ENCODE measurements around the gene TAPBPL. TPM values are rescaled to one million over a fixed set of nuclear protein-coding genes. Genes with fewer than 3 reads are reported as not detected.

Gene TAPBPL
- total and polyA plus RNA-seq, 3 experiments from 2014 or later, result 29.1 to 131 (median 32.0) TPM

DNA sequence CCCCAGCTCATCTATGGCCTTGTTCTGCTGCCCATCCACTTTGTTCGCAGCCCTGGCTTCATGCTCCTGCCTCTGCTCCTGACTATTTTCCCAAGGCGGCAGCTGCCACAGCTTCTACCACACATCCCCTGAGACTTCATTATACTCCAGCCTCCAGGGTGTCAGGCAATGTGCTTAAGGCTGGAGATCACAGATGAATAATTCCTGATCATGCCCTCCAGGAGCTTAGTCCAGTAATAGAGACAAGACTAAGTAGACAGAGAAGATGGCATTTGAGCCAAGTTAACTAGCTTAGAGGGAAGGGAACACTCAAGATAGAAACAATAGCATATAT is 7.1 kb downstream of the TAPBPL start:
- peak overlapping the region in 3 of 7 donors; percentile 5 to 37 (median 35) for H3K4me3 Mint-ChIP-seq
- no peak overlapping the region for H3K4me3 ChIP-seq (ENCODE audit: low read length)
- H3K4me1 Mint-ChIP-seq, result peaks cover 72 to 83% (median 78%) of the 10 kb centered on the region in 3 donors
- CTCF ChIA-PET, result interaction anchor here (0.9 to 10.1 kb wide), 6 partner anchors 10 to 79 kb away, joined by 3 to 179 read pairs (median 4); partner anchors contain the start of genes CD27, TAPBPL and VAMP1
- DNase-seq, result no peak
- H3K4me1 ChIP-seq (ENCODE audit: insufficient read depth, low read length), result peaks cover 73% of the 10 kb centered on the region
- POLR2A ChIA-PET, result interaction anchor here (0.6 to 8.3 kb wide), 6 partner anchors 9 to 35 kb away, joined by 3 to 109 read pairs (median 4); partner anchors contain the start of genes CD27, TAPBPL and VAMP1
- peaks cover 22 to 84% (median 40%) of the 10 kb centered on the region in 3 donors for H3K36me3 Mint-ChIP-seq
- peaks cover 0 to 2% of the 10 kb centered on the region in 2 donors for H3K27me3 Mint-ChIP-seq
- H3K27ac Mint-ChIP-seq, result peak overlapping the region; percentile 84 to 97 (median 89)
- H3K27me3 ChIP-seq (ENCODE audit: insufficient read depth, low read length, poor library complexity, severe bottlenecking), result no peaks in the 10 kb centered on the region
- no peak overlapping the region for H3K27ac ChIP-seq (ENCODE audit: low read depth, low read length)
- H3K9me3 Mint-ChIP-seq, result no peaks in the 10 kb centered on the region
- no peaks in the 10 kb centered on the region for H3K9me3 ChIP-seq (ENCODE audit: low read length)
- H3K36me3 ChIP-seq (ENCODE audit: insufficient read depth, low read length), result peaks cover 38% of the 10 kb centered on the region

GRCh38 chr12:6460751-6461371 is 9.0 kb downstream of the TAPBPL start:
- CTCF ChIA-PET, result interaction anchor here (1.1 to 10.1 kb wide), 9 partner anchors 9 to 138 kb away, joined by 3 to 179 read pairs (median 14); partner anchors contain the start of genes CD27, GAPDH, TAPBPL and VAMP1
- DNase-seq, result peak in 3 of 5 donors; percentile 17 to 61 (median 51)
- H3K4me1 ChIP-seq (ENCODE audit: insufficient read depth, low read length), result peaks cover 81% of the 10 kb centered on the region

GRCh38 chr12:6461401-6462233 is 9.8 kb downstream of the TAPBPL start:
- peaks cover 75 to 89% (median 83%) of the 10 kb centered on the region in 3 donors for H3K4me1 Mint-ChIP-seq
- peaks cover 0 to 2% of the 10 kb centered on the region in 2 donors for H3K27me3 Mint-ChIP-seq
- H3K4me3 Mint-ChIP-seq, result peak overlapping the region; percentile 71 to 89 (median 83)
- H3K9me3 Mint-ChIP-seq, result no peaks in the 10 kb centered on the region
- Histone ChIP-seq H3K9me3 (ENCODE audit: low read length) (no peaks in the 10 kb centered on the region), H3K27ac (ENCODE audit: low read depth, low read length) (peak overlapping the region; percentile 79), H3K4me1 (ENCODE audit: insufficient read depth, low read length) (peaks cover 88% of the 10 kb centered on the region), H3K4me3 (ENCODE audit: low read length) (peak overlapping the region; percentile 46), H3K36me3 (ENCODE audit: insufficient read depth, low read length) (peaks cover 55% of the 10 kb centered on the region), H3K27me3 (ENCODE audit: insufficient read depth, low read length, poor library complexity, severe bottlenecking) (no peaks in the 10 kb centered on the region)
- peak; percentile 74 to 93 (median 87) for DNase-seq
- CTCF ChIA-PET, result interaction anchor here (0.8 to 10.1 kb wide), 12 partner anchors 9 to 138 kb away, joined by 3 to 179 read pairs (median 6); partner anchors contain the start of genes CD27, GAPDH, TAPBPL and VAMP1
- peaks cover 31 to 91% (median 42%) of the 10 kb centered on the region in 3 donors for H3K36me3 Mint-ChIP-seq
- peak overlapping the region; percentile 94 to 99 (median 99) for H3K27ac Mint-ChIP-seq
- POLR2A ChIA-PET, result interaction anchor here (0.8 to 8.3 kb wide), 12 partner anchors 9 to 126 kb away, joined by 3 to 109 read pairs (median 6); partner anchors contain the start of genes CD27, GAPDH, MRPL51 and TAPBPL

More at GRCh38 chr12:6460751-6461371, 9.0 kb downstream of the TAPBPL start:
- peak overlapping the region; percentile 94 to 99 (median 99) for H3K27ac Mint-ChIP-seq
- H3K4me3 ChIP-seq (ENCODE audit: low read length), result peak overlapping the region; percentile 46
- peaks cover 0 to 2% of the 10 kb centered on the region in 2 donors for H3K27me3 Mint-ChIP-seq
- peak overlapping the region; percentile 79 for H3K27ac ChIP-seq (ENCODE audit: low read depth, low read length)
- H3K9me3 ChIP-seq (ENCODE audit: low read length), result no peaks in the 10 kb centered on the region
- POLR2A ChIA-PET, result interaction anchor here (0.6 to 8.3 kb wide), 11 partner anchors 9 to 229 kb away, joined by 3 to 109 read pairs (median 6); partner anchors contain the start of genes CD27, GAPDH, MRPL51 and TAPBPL
- H3K27me3 ChIP-seq (ENCODE audit: insufficient read depth, low read length, poor library complexity, severe bottlenecking), result no peaks in the 10 kb centered on the region
- peaks cover 33 to 87% (median 41%) of the 10 kb centered on the region in 3 donors for H3K36me3 Mint-ChIP-seq
- peaks cover 47% of the 10 kb centered on the region for H3K36me3 ChIP-seq (ENCODE audit: insufficient read depth, low read length)
- H3K4me1 Mint-ChIP-seq, result peaks cover 72 to 86% (median 79%) of the 10 kb centered on the region in 3 donors
- peak overlapping the region; percentile 24 to 89 (median 83) for H3K4me3 Mint-ChIP-seq
- H3K9me3 Mint-ChIP-seq, result no peaks in the 10 kb centered on the region

- peaks cover 80% of the 10 kb centered on the region for H3K4me1 ChIP-seq (ENCODE audit: insufficient read depth, low read length)
- Mint-ChIP-seq H3K9me3 (no peaks in the 10 kb centered on the region), H3K4me3 (peak overlapping the region; percentile 71 to 89 (median 83)), H3K27me3 (peaks cover 0 to 2% of the 10 kb centered on the region in 2 donors), H3K4me1 (peaks cover 77 to 90% (median 86%) of the 10 kb centered on the region in 3 donors), H3K36me3 (peaks cover 31 to 92% (median 44%) of the 10 kb centered on the region in 3 donors), H3K27ac (peak overlapping the region; percentile 94 to 99 (median 99))
- CTCF ChIA-PET, result interaction anchor here (0.8 to 10.1 kb wide), 10 partner anchors 8 to 136 kb away, joined by 3 to 179 read pairs (median 10); partner anchors contain the start of genes CD27, GAPDH, TAPBPL and VAMP1
- POLR2A ChIA-PET, result interaction anchor here (0.8 to 8.3 kb wide), 11 partner anchors 8 to 127 kb away, joined by 3 to 109 read pairs (median 6); partner anchors contain the start of genes CD27, GAPDH, MRPL51 and TAPBPL
- H3K36me3 ChIP-seq (ENCODE audit: insufficient read depth, low read length), result peaks cover 50% of the 10 kb centered on the region
- peak overlapping the region; percentile 12 for H3K4me3 ChIP-seq (ENCODE audit: low read length)
- peak overlapping the region; percentile 79 for H3K27ac ChIP-seq (ENCODE audit: low read depth, low read length)
- peak in 2 of 5 donors; percentile 30 to 65 for DNase-seq
- no peaks in the 10 kb centered on the region for H3K27me3 ChIP-seq (ENCODE audit: insufficient read depth, low read length, poor library complexity, severe bottlenecking)
- no peaks in the 10 kb centered on the region for H3K9me3 ChIP-seq (ENCODE audit: low read length)
These were observed 10.6 kb downstream of the TAPBPL start for GRCh38 chr12:6462234-6462995.

DNA sequence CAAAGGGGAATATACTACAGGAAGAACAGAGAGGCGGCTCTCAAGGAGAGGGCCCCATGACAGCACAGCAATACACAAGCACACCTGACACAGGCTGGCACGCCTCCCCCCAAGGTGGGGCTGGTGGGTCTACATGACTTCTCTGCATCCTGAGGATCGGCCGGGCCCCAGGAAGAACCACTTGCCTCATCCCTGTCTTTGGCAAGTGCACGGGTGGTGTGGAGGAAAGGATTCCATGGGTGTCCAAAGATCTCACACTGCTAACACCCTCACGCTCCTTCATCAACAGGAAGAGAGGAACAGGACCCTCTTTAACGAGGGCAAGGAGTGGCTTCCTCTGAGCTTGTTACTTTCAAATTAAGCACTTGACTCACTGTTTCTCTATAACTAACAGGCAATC is 11.4 kb downstream of the TAPBPL start:
- Histone ChIP-seq H3K27me3 (ENCODE audit: insufficient read depth, low read length, poor library complexity, severe bottlenecking) (no peaks in the 10 kb centered on the region), H3K9me3 (ENCODE audit: low read length) (no peaks in the 10 kb centered on the region), H3K27ac (ENCODE audit: low read depth, low read length) (peak overlapping the region; percentile 79), H3K36me3 (ENCODE audit: insufficient read depth, low read length) (peaks cover 46% of the 10 kb centered on the region), H3K4me3 (ENCODE audit: low read length) (peak overlapping the region; percentile 12), H3K4me1 (ENCODE audit: insufficient read depth, low read length) (peaks cover 84% of the 10 kb centered on the region)
- Mint-ChIP-seq H3K27me3 (peaks cover 0 to 2% of the 10 kb centered on the region in 2 donors), H3K27ac (peak overlapping the region; percentile 94 to 99 (median 99)), H3K4me1 (peaks cover 83 to 94% (median 87%) of the 10 kb centered on the region in 3 donors), H3K36me3 (peaks cover 31 to 92% (median 44%) of the 10 kb centered on the region in 3 donors), H3K4me3 (peak overlapping the region; percentile 68 to 89 (median 83)), H3K9me3 (no peaks in the 10 kb centered on the region)
- POLR2A ChIA-PET, result interaction anchor here (0.6 to 8.3 kb wide), 10 partner anchors 13 to 127 kb away, joined by 3 to 109 read pairs (median 4); partner anchors contain the start of genes GAPDH, MRPL51 and TAPBPL
- peak in 2 of 5 donors; percentile 19 to 45 for DNase-seq
- CTCF ChIA-PET, result interaction anchor here (0.9 to 10.1 kb wide), 9 partner anchors 14 to 140 kb away, joined by 3 to 179 read pairs (median 4); partner anchors contain the start of genes CD27, GAPDH and TAPBPL

- Mint-ChIP-seq H3K4me3 (peak overlapping the region; percentile 68 to 89 (median 83)), H3K4me1 (peaks cover 84 to 94% (median 87%) of the 10 kb centered on the region in 3 donors), H3K9me3 (no peaks in the 10 kb centered on the region), H3K27me3 (no peaks in the 10 kb centered on the region), H3K36me3 (peaks cover 26 to 90% (median 40%) of the 10 kb centered on the region in 3 donors), H3K27ac (peak overlapping the region; percentile 94 to 99 (median 99))
- ChIA-PET POLR2A (interaction anchor here (0.8 to 8.3 kb wide), 8 partner anchors 14 to 128 kb away, joined by 3 to 109 read pairs (median 5); partner anchors contain the start of genes GAPDH, MRPL51 and TAPBPL), CTCF (interaction anchor here (0.9 to 10.1 kb wide), 9 partner anchors 15 to 141 kb away, joined by 3 to 179 read pairs (median 4); partner anchors contain the start of genes CD27, GAPDH and TAPBPL)
- H3K4me3 ChIP-seq (ENCODE audit: low read length), result peak overlapping the region; percentile 12
- no peaks in the 10 kb centered on the region for H3K9me3 ChIP-seq (ENCODE audit: low read length)
- peaks cover 42% of the 10 kb centered on the region for H3K36me3 ChIP-seq (ENCODE audit: insufficient read depth, low read length)
- H3K27ac ChIP-seq (ENCODE audit: low read depth, low read length), result peak overlapping the region; percentile 79
- no peaks in the 10 kb centered on the region for H3K27me3 ChIP-seq (ENCODE audit: insufficient read depth, low read length, poor library complexity, severe bottlenecking)
- peaks cover 84% of the 10 kb centered on the region for H3K4me1 ChIP-seq (ENCODE audit: insufficient read depth, low read length)
- DNase-seq, result no peak
These were observed 12.0 kb downstream of the TAPBPL start for GRCh38 chr12:6463858-6464257.

Data from CD8-positive, alpha-beta memory T cell (primary cell).